NCI-H345 treated with DMSO at 0.1 percent for 48 hours (cell line): Measurements from ENCODE around the gene ZNF563.
"Not testable (repeated sequence)": the region's sequence is repeated elsewhere in the genome, so short reads cannot be mapped to it uniquely, and the experiment has no call there.

Experiments used
- DNase-seq: peaks from one replicate; lab custom pipeline; 2025; ENCODE audit not compliant: unreplicated experiment; lab: John Stamatoyannopoulos, UW

The ZNF563 gene

DNA sequence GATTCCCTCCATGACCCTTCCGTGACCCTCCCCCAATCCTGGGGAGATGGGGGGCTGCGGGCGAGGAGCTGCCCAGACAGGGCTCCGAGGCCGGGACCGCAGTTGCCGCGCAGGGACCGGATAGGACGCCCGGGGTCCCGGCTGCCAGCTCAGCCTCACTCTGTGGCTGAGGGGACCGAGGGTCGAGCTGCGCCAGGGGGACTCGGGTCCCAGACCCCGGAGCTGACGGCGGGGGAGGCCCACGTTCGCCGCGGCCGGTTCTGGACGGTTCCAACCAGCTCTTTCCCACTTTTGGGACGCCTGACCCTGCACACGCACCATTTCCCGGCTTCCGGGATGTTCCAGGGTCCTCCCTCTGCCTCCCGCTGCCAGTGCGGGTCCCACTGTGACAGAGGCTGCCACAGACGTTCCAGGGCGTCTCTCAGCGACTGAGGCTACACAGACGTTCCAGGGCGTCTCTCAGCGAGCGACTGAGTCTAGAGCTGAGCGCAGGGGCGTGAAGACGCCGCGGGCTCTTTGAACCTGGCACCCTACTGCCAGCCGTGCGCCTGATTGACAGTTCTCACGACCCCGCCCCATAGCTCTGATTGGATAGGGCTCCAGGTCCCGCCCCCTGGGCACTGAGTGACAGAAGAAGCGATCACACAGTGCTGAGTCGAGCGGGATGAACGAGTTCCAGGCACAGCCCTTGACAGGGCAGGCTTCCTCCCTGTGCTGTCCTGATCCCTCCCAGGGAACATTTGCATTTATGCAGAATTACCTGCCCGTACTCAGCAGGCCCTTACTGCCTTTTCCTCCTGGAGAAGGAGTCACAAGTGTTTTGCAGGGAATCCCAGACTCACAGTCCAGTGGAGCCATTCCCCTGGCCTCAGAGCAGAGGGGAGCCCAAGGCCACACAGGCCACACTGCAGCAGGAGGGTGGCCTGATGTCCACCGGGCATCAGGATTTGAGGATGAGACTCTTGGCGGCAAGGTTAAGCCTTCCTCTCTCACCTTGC, at the start of gene ZNF563:
ZNF563 (minus strand) TSS at position 472 of the 998 bp plus-strand sequence; CDS start at position 321, 151 bp downstream.
- DNase-seq: peak; percentile 35

DNA sequence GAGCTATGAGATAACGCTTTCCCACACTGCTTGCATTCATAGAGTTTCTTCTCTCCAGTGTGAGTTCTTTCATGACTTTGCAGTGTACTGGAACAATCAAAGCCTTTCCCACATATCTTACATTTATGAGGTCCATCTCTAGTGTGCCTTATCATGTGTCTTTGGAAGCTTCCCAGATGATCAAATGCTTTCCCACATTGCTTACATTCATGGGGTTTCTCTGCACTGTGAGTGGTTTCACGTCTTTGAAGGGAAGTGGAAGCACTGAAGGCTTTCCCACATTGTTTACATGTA, 47.0 kb upstream of the ZNF563 start:
- DNase-seq: no peak

- no peak for DNase-seq
Observed at GRCh38 chr19:12379732-12380443, 46.5 kb upstream of the ZNF563 start.

DNA sequence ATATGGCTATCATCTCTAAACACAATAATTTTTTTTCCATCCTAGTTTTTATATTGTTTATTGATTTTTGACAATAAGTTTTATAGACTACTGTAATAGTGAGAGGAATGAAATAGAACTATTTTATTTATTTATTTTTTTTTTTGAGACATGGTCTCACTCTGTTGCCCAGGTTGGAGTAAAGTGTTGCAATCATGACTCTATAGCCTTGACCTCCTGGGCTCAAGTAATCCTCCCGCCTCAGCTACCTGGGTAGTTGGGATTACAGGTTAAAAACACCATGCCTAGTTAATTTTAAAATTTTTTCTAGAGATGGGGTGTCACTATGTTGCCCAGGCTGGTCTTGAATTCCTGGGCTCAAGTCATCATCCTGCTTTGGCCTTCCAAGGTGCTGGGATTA, 40.6 kb upstream of the ZNF563 start:
- DNase-seq: no peak

GRCh38 chr19:12365236-12366162, 32.1 kb upstream of the ZNF563 start, which contains the start of gene ZNF442:
Gene ZNF442 (minus strand): TSS chr19:12365683. CDS start chr19:12363631, 2,052 bp downstream.
- peak; percentile 26 for DNase-seq

DNA sequence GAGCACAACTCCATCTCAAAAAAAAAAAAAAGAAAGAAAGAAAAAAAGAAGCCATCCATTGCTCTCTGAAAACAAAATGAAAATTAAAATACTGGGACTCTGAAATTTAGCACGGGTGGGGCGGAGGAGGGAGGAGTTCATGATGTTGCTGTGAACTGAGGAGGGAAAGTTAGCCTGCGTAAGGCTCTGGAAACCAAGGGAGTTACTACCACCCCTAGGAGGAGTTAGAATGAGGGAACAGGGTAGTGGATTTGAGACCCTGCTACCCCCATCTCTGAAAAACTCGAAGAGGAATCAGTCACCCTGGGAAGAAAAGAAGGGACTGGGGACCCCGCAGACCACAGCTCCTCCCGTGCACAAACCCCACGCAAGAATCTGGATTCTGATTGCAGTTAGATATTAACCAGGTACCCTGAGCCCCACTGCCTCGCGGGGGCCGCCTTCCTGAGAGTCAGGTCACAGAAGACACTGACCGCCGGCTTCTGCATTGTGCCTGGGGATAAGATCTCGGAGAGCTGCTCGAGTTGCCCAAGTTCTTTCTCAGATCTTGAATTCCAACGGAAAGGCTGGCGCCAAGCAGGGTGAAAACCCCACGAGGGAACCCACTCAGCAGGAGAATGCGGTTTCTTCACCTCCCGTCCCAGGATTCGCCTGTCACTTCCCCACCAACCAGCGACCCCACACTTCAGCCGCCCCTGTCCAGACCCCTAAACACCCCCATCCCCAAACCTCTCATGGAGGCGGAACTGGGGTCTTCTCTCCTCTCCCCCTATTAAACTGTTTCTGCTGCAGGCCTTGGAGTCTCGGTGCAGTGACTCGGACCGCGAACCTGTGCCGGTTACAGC, 31.2 kb upstream of the ZNF563 start:
- DNase-seq: no peak

- not testable (repeated sequence) for DNase-seq
Observed at GRCh38 chr19:12362236-12362635, 28.8 kb upstream of the ZNF563 start.

DNA sequence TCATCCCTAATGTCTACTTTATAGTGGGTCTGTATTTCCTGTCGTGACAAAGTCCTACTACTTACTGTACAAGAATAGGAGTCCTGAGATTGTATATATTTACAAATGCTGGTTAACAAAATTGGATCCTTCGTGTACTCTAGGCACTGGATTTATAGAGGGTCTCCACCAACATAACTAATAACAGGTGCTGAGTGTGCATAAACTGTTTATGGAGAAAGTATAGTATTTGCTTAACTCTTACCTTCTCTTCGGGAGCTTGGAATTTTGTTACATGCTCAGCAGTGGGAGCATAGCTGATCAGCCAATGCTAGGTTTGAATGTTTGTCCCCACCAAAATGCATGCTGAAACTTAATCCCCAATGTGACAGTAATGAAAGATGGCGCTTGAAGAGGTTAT, 19.9 kb upstream of the ZNF563 start:
- DNase-seq: no peak

- no peak for DNase-seq
Observed at GRCh38 chr19:12350890-12351197, 17.4 kb upstream of the ZNF563 start.

DNA sequence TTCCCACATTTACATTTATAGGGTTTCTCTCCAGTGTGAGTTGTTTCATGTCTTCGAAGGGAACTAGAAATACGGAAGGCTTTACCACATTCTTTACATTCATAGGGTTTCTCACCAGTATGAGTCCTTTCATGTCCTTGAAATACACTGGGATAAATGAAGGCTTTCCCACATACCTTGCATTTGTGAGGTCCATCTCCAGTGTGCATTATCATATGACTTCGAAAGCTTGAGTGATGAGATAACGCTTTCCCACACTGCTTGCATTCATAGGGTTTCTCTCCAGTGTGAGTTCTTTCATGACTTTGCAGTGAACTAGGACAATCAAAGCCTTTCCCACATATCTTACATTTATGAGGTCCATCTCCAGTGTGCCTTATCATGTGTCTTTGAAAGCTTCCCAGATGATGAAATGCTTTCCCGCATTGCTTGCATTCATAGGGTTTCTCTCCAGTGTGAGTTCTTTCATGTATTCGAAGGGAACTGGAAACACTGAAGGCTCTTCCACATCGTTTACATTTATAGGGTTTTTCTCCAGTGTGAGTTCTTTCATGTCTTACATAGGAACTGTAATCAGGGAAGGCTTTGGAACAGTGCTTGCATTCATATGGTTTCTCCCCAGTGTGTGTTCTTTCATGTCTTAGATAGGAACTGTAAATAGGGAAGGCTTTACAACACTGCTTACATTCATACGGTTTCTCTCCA, 16.9 kb upstream of the ZNF563 start:
- DNase-seq: no peak

DNA sequence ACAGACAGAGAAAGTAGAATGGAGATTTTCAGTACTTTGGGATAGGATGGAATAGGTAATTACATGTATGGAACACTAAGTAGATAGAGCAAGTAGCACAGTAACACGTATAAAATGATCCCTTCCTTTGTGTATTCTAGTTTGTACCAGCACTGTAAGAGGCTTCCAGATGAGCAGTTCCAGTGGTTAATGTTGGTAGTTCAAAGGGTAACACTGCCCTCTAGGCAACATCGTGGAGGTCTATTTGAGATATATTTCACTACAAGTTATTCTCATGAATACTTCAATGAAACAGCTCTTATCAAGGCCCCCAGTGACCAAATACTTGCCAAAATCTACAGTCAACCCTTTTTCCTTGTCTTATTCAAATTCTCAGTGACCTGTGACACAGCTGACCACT, 13.5 kb upstream of the ZNF563 start:
- no peak for DNase-seq

DNA sequence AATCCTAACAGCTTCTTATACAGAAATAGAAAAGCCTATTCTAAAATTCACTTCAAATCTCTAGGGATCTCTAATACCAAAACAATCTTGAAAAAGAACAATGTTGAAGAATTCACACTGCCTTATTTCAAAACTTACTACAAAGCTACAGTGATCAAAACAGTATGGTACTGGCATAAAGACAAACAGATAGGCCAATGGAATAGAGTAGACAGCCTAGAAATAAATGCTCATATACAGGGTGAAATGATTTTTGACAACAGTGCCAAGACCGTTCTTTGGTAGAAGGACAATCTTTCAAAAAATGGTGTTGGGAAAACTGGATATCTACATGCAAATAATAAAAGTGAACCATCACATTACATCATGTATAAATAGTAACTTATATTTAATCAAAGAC, 11.8 kb upstream of the ZNF563 start:
- DNase-seq: no peak

DNA sequence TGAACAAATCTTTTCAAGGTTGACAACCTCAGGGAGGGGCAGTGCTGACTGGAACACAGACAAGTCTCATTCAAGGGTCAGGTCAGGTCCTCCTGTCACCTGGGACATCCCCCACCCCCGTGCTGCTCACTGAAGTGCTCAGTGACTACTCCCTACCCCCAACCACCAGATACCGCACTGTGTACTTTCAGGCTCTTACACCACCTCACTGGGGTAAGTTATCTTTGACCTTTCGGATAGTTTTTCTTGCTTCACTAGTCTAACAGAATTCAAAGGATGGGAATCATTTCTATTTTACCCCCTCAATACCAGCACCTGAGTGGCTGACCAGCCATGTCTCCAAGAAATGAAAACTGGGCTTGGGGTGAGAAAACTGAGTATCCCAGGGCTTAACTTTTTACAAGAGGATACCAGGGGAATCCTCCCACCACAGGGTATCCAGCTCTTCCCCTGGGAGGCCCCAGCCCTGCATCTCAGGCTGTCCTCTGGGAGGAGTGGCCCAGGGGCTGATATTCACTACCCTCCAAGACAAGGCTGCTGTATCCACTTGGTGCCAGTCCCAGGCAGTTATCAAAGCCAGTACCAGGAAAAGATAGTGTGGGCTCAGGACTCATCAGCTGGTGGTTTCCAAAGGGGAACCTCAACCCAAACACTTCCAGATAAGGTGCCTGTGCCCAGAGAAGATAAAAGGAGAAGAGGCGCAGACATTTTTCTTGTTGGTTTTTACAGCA, 2.1 kb downstream of the ZNF563 start:
- no peak for DNase-seq

GRCh38 chr19:12330340-12330739, 3.1 kb downstream of the ZNF563 start:
- no peak for DNase-seq

GRCh38 chr19:12325690-12326089, 7.7 kb downstream of the ZNF563 start:
- DNase-seq: no peak

GRCh38 chr19:12318782-12319413, 14.5 kb downstream of the ZNF563 start:
- no peak for DNase-seq

DNA sequence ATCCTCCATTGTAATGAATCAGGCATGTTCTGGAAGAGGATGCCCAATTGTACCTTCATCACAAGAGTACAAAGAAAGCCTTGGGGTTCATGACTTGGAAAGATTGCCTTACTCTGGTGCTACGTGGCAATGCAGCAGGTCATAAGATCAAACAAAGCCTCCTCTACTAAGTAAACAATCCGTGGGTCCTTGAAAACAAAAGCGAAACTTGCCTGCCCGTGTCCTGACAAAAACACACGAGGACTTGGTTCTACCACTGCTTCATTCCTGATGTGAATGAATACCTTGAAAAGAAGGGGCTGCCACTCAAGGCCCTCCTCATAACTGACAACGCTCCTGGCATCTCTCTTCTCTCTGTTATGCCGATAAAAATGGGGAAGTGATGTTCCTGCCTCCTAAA, 18.9 kb downstream of the ZNF563 start:
- DNase-seq: no peak

- DNase-seq: not testable (repeated sequence)
Observed at GRCh38 chr19:12308891-12309290, 24.5 kb downstream of the ZNF563 start.

DNA sequence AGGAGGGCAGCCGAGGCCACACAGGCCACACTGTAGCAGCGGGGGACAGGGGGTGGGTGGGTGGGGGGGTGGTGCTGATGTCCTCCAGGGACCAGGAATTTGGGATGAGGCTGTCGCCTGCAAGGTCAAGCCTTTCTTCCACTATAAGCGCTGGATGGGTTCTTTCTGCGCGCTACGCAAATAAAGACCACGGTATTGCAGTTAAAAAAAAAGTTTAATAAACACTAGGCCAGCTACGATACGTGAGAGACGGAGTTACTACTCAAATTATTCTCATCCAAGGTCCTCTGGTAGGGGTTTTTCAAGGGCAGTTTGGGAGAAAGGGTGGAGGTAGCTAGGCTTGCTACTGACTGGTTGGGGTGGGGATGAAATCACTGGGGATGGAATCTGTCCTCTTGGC, 38.2 kb downstream of the ZNF563 start:
- no peak for DNase-seq
